GM23338 (cell line): ENCODE data around the gene LHX1. TPM values are rescaled to one million over a fixed set of nuclear protein-coding genes. Genes with fewer than 3 reads are reported as not detected.
A peak's percentile ranks its signal among the peaks of the same experiment; 100 is the strongest.

Source experiments
- ATAC-seq: fragments of 200-7000 bp; cut with Tn5 transposase; 3 replicates; pipeline ENCODE4 v1.9.1; 2020
- DNase-seq: peaks from one replicate; pipeline ENCODE4 v3.0.0-alpha.2; 2015; ENCODE audit warnings: low spot score
- H2AFZ ChIP-seq: fragments of 200-600 bp; sonication (generic); 2 replicates; pipeline ENCODE4 v1.8.0; 2016; ENCODE audit warnings: antibody characterized with exemption, mild to moderate bottlenecking, moderate library complexity
- H3F3A ChIP-seq: fragments of 200-600 bp; sonication (generic); replicated peaks from 2 replicates; pipeline ENCODE4 v1.8.0; 2017; ENCODE audit warnings: antibody characterized with exemption, mixed run types, low read depth
- H3K27ac ChIP-seq: fragments of 200-600 bp; sonication (generic); 2 replicates; pipeline ENCODE4 v1.6.1; 2016; ENCODE audit warnings: low read depth
- H3K27me3 ChIP-seq: fragments of 200-600 bp; sonication (generic); 2 replicates; pipeline ENCODE4 v1.8.0; 2016; ENCODE audit warnings: mild to moderate bottlenecking, mixed run types, moderate library complexity; ENCODE audit not compliant: insufficient read depth
- H3K36me3 ChIP-seq: fragments of 200-600 bp; sonication (generic); 2 replicates; pipeline ENCODE4 v1.8.0; 2016; ENCODE audit warnings: mild to moderate bottlenecking; ENCODE audit not compliant: insufficient read depth
- H3K4me1 ChIP-seq: fragments of 200-600 bp; sonication (generic); 2 replicates; pipeline ENCODE4 v1.8.0; 2016; ENCODE audit warnings: mild to moderate bottlenecking, moderate library complexity; ENCODE audit not compliant: insufficient read depth
- H3K4me2 ChIP-seq: fragments of 200-600 bp; sonication (generic); 2 replicates; pipeline ENCODE4 v1.7.1; 2017; ENCODE audit warnings: mixed run types
- H3K4me3 ChIP-seq: fragments of 200-600 bp; sonication (generic); 2 replicates; pipeline ENCODE4 v1.6.1; 2016; ENCODE audit warnings: mixed run types
- H3K79me2 ChIP-seq: fragments of 200-600 bp; sonication (generic); replicated peaks from 2 replicates; pipeline ENCODE4 v1.8.0; 2017; ENCODE audit warnings: mild to moderate bottlenecking; ENCODE audit not compliant: insufficient read depth
- H3K9me2 ChIP-seq: fragments of 200-600 bp; sonication (generic); 2 replicates; pipeline ENCODE4 v1.8.0; 2017; ENCODE audit not compliant: insufficient read depth
- H4K20me1 ChIP-seq: fragments of 200-600 bp; sonication (generic); replicated peaks from 2 replicates; pipeline ENCODE4 v1.8.0; 2017; ENCODE audit warnings: mild to moderate bottlenecking; ENCODE audit not compliant: insufficient read depth
- H3K27ac Mint-ChIP-seq: 2 replicates; pipeline ENCODE4 v1.8.0; 2020; ENCODE audit warnings: inconsistent platforms, mild to moderate bottlenecking, moderate library complexity, mixed read lengths
- H3K27me3 Mint-ChIP-seq: 3 replicates; pipeline ENCODE4 v1.8.0; 2022; ENCODE audit warnings: low read depth, mild to moderate bottlenecking, moderate library complexity, mixed read lengths, inconsistent platforms; ENCODE audit not compliant: insufficient read depth, poor library complexity
- H3K36me3 Mint-ChIP-seq: 3 replicates; pipeline ENCODE4 v1.8.0; 2021; ENCODE audit warnings: low read depth, mild to moderate bottlenecking, inconsistent platforms, moderate library complexity, mixed read lengths
- H3K4me1 Mint-ChIP-seq: 3 replicates; pipeline ENCODE4 v1.8.0; 2020; ENCODE audit warnings: mild to moderate bottlenecking, inconsistent platforms, mixed read lengths
- H3K4me3 Mint-ChIP-seq: 3 replicates; pipeline ENCODE4 v1.8.0; 2021; ENCODE audit warnings: moderate library complexity, mild to moderate bottlenecking, inconsistent platforms, mixed read lengths
- H3K9me3 Mint-ChIP-seq: 3 replicates; pipeline ENCODE4 v1.8.0; 2020; ENCODE audit warnings: moderate library complexity, mild to moderate bottlenecking, inconsistent platforms, mixed read lengths
- CREB1 ChIP-seq: fragments of 250-450 bp; sonication (Bioruptor Pico); IDR thresholded peaks from 2 replicates; pipeline ENCODE4 v1.5.0; 2020; ENCODE audit warnings: low read depth, mild to moderate bottlenecking, moderate library complexity
- EZH2 ChIP-seq: fragments of 200-600 bp; sonication (generic); IDR thresholded peaks from one replicate; pipeline ENCODE4 v1.8.0; 2017; ENCODE audit warnings: antibody characterized with exemption, mild to moderate bottlenecking, low read depth; ENCODE audit not compliant: unreplicated experiment
- EZH2phosphoT487 ChIP-seq: fragments of 200-600 bp; sonication (generic); IDR thresholded peaks from one replicate; pipeline ENCODE4 v1.8.1; 2018; ENCODE audit warnings: antibody characterized with exemption; ENCODE audit not compliant: unreplicated experiment
- JUNB ChIP-seq: IDR thresholded peaks from one replicate; pipeline ENCODE4 v1.6.1; 2016; ENCODE audit warnings: antibody characterized with exemption; ENCODE audit not compliant: unreplicated experiment
- NANOG ChIP-seq: IDR thresholded peaks from 2 replicates; pipeline ENCODE4 v1.6.1; 2016; ENCODE audit warnings: antibody characterized with exemption, borderline replicate concordance
- POLR2AphosphoS5 ChIP-seq: IDR thresholded peaks from 2 replicates; pipeline ENCODE4 v1.6.1; 2016; ENCODE audit warnings: antibody characterized with exemption, low read depth
- REST ChIP-seq: IDR thresholded peaks from one replicate; pipeline ENCODE4 v1.6.1; 2018; ENCODE audit warnings: antibody characterized with exemption; ENCODE audit not compliant: unreplicated experiment
- STAT1 ChIP-seq: IDR thresholded peaks from one replicate; pipeline ENCODE4 v1.6.1; 2016; ENCODE audit warnings: antibody characterized with exemption; ENCODE audit not compliant: unreplicated experiment
- ZNF114 ChIP-seq: fragments of 250-450 bp; sonication (Bioruptor Pico); IDR thresholded peaks from 2 replicates; pipeline ENCODE4 v1.5.0; 2020; ENCODE audit warnings: mild to moderate bottlenecking, moderate library complexity
- ZNF331 ChIP-seq: fragments of 250-450 bp; sonication (Bioruptor Pico); IDR thresholded peaks from 2 replicates; pipeline ENCODE4 v1.5.0; 2020; ENCODE audit warnings: low read depth, mild to moderate bottlenecking, moderate library complexity
- polyA plus RNA-seq: library from polyadenylated mRNA; unstranded; fragments of >200 nt; fragmentation: Nextera tagmentation; extraction: Ambion mirVana; gene quantifications from 2 replicates; pipeline ENCODE4 v1.2.1, GENCODE V29; 2016
- total RNA-seq: library from RNA; depleted of rRNA; stranded (reverse); fragments of >200 nt; shearing (Covaris generic); gene quantifications from 2 replicates; pipeline ENCODE4 v1.2.3, GENCODE V29; 2014
- TF ChIP-seq, protein P1 (sequence below), 2 experiments: fragments of 200-600 bp in 1 of 2; sonication (generic) in 1 of 2; conservative IDR thresholded peaks; 2 replicates each; pipeline versions ENCODE4 v1.5.1 to v1.6.1; 2016 to 2017; ENCODE audit warnings: antibody characterized with exemption in 2 of 2, low read depth in 2 of 2, mild to moderate bottlenecking in 2 of 2, moderate library complexity in 1 of 2
- TF ChIP-seq, protein P2 (sequence below): fragments of 250-450 bp; sonication (Bioruptor Pico); IDR thresholded peaks from 2 replicates; pipeline ENCODE4 v1.5.0; 2020; ENCODE audit warnings: mild to moderate bottlenecking, moderate library complexity

LHX1 gene
- total and polyA plus RNA-seq, 2 experiments from 2014 or later: 0.52 to 0.74 TPM

DNA sequence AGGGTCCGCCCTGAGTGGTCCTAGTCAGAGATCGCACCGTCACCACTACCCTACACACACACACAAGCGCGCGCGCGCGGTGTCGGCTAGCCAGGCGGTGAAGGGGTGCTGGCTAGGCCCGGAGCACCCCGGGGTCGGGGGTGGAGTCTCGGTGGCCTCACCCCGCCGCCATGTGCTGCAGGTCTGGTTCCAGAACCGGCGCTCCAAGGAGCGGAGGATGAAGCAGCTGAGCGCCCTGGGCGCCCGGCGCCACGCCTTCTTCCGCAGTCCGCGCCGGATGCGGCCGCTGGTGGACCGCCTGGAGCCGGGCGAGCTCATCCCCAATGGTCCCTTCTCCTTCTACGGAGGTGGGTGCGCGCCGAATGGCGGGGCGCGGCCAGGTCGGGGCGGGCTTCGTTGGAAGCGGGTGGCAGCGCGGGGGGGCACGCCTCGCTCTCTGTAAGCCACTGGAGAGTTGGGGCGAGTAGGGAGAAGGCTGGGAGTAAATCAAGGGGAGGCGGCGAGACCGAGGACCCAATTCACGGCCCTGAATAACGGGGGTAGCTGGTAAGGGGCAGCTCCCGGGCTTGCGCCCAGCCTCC lies 4.8 kb downstream of the LHX1 start (continued):
- TF ChIP-seq ZNF114 (CRISPR knock-in tag) (no peak), EZH2 (peak; percentile 94)

GRCh38 chr17:36942631-36943125 lies 5.4 kb downstream of the LHX1 start:
- H3K27ac ChIP-seq: no peak overlapping the region
- peaks cover 52% of the 10 kb centered on the region for H3F3A ChIP-seq
- H3K36me3 ChIP-seq: no peaks in the 10 kb centered on the region
- H3K4me1 ChIP-seq: peaks cover 90% of the 10 kb centered on the region
- Mint-ChIP-seq H3K9me3 (peaks cover 11% of the 10 kb centered on the region; the same call in 2 of the 3 replicates), H3K36me3 (peaks cover 2% of the 10 kb centered on the region; the same call in 1 of the 3 replicates), H3K27me3 (peaks cover 100% of the 10 kb centered on the region), H3K4me3 (peak overlapping the region; percentile 47), H3K27ac (no peak overlapping the region), H3K4me1 (peaks cover 70% of the 10 kb centered on the region)
- no peak overlapping the region for H2AFZ ChIP-seq
- H3K79me2 ChIP-seq: no peaks in the 10 kb centered on the region
- peak overlapping the region; percentile 55 for H3K4me3 ChIP-seq
- peaks cover 4% of the 10 kb centered on the region; the same call in 1 of the 2 replicates for H4K20me1 ChIP-seq
- peak overlapping the region; percentile 86 for H3K4me2 ChIP-seq
- ATAC-seq (peak; percentile 2; the same call in 2 of the 3 replicates), DNase-seq (no peak)
- H3K9me2 ChIP-seq: no peaks in the 10 kb centered on the region
- H3K27me3 ChIP-seq: peaks cover 100% of the 10 kb centered on the region
- no peak for TF ChIP-seq NANOG
- TF ChIP-seq ZNF331 (CRISPR knock-in tag): no peak
- TF ChIP-seq CREB1 (CRISPR knock-in tag): no peak
- no peak for TF ChIP-seq ZNF114 (CRISPR knock-in tag)
- TF ChIP-seq JUNB: no peak
- TF ChIP-seq REST: no peak
- TF ChIP-seq EZH2phosphoT487: no peak
- TF ChIP-seq, protein P1, sequence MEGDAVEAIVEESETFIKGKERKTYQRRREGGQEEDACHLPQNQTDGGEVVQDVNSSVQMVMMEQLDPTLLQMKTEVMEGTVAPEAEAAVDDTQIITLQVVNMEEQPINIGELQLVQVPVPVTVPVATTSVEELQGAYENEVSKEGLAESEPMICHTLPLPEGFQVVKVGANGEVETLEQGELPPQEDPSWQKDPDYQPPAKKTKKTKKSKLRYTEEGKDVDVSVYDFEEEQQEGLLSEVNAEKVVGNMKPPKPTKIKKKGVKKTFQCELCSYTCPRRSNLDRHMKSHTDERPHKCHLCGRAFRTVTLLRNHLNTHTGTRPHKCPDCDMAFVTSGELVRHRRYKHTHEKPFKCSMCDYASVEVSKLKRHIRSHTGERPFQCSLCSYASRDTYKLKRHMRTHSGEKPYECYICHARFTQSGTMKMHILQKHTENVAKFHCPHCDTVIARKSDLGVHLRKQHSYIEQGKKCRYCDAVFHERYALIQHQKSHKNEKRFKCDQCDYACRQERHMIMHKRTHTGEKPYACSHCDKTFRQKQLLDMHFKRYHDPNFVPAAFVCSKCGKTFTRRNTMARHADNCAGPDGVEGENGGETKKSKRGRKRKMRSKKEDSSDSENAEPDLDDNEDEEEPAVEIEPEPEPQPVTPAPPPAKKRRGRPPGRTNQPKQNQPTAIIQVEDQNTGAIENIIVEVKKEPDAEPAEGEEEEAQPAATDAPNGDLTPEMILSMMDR (conservative IDR thresholded peaks at IDR 0.05; ENCODE audit: low read depth in 2 of 2): no peak
- TF ChIP-seq, protein P2, sequence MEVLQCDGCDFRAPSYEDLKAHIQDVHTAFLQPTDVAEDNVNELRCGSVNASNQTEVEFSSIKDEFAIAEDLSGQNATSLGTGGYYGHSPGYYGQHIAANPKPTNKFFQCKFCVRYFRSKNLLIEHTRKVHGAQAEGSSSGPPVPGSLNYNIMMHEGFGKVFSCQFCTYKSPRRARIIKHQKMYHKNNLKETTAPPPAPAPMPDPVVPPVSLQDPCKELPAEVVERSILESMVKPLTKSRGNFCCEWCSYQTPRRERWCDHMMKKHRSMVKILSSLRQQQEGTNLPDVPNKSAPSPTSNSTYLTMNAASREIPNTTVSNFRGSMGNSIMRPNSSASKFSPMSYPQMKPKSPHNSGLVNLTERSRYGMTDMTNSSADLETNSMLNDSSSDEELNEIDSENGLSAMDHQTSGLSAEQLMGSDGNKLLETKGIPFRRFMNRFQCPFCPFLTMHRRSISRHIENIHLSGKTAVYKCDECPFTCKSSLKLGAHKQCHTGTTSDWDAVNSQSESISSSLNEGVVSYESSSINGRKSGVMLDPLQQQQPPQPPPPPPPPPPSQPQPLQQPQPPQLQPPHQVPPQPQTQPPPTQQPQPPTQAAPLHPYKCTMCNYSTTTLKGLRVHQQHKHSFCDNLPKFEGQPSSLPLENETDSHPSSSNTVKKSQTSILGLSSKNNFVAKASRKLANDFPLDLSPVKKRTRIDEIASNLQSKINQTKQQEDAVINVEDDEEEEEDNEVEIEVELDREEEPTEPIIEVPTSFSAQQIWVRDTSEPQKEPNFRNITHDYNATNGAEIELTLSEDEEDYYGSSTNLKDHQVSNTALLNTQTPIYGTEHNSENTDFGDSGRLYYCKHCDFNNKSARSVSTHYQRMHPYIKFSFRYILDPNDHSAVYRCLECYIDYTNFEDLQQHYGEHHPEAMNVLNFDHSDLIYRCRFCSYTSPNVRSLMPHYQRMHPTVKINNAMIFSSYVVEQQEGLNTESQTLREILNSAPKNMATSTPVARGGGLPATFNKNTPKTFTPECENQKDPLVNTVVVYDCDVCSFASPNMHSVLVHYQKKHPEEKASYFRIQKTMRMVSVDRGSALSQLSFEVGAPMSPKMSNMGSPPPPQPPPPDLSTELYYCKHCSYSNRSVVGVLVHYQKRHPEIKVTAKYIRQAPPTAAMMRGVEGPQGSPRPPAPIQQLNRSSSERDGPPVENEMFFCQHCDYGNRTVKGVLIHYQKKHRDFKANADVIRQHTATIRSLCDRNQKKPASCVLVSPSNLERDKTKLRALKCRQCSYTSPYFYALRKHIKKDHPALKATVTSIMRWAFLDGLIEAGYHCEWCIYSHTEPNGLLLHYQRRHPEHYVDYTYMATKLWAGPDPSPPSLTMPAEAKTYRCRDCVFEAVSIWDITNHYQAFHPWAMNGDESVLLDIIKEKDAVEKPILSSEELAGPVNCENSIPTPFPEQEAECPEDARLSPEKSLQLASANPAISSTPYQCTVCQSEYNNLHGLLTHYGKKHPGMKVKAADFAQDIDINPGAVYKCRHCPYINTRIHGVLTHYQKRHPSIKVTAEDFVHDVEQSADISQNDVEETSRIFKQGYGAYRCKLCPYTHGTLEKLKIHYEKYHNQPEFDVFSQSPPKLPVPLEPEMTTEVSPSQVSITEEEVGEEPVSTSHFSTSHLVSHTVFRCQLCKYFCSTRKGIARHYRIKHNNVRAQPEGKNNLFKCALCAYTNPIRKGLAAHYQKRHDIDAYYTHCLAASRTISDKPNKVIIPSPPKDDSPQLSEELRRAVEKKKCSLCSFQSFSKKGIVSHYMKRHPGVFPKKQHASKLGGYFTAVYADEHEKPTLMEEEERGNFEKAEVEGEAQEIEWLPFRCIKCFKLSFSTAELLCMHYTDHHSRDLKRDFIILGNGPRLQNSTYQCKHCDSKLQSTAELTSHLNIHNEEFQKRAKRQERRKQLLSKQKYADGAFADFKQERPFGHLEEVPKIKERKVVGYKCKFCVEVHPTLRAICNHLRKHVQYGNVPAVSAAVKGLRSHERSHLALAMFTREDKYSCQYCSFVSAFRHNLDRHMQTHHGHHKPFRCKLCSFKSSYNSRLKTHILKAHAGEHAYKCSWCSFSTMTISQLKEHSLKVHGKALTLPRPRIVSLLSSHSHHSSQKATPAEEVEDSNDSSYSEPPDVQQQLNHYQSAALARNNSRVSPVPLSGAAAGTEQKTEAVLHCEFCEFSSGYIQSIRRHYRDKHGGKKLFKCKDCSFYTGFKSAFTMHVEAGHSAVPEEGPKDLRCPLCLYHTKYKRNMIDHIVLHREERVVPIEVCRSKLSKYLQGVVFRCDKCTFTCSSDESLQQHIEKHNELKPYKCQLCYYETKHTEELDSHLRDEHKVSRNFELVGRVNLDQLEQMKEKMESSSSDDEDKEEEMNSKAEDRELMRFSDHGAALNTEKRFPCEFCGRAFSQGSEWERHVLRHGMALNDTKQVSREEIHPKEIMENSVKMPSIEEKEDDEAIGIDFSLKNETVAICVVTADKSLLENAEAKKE (CRISPR knock-in tag): no peak
- TF ChIP-seq STAT1: no peak
- TF ChIP-seq POLR2AphosphoS5: no peak
